HepG2 (cell line): ENCODE data around the gene RAB40C. TPM values are rescaled to one million over a fixed set of nuclear protein-coding genes. Genes with fewer than 3 reads are reported as not detected.

Source experiments
- CEBPZ ChIP-seq: IDR thresholded peaks from 2 replicates; pipeline ENCODE4 v1.6.1; 2012; ENCODE audit warnings: low read length, improper control_type of control experiment
- FOXC1 ChIP-seq: sonication (generic); formaldehyde crosslinking; IDR thresholded peaks from 2 replicates; pipeline ENCODE4 v1.8.0; 2022; ENCODE audit warnings: mild to moderate bottlenecking, missing genetic modification reagents, borderline replicate concordance
- HDAC1 ChIP-seq: sonication (generic); formaldehyde crosslinking; IDR thresholded peaks from 2 replicates; pipeline ENCODE4 v1.5.1; 2020; ENCODE audit warnings: mild to moderate bottlenecking, missing genetic modification reagents
- HNRNPLL ChIP-seq: fragments of 200-400 bp; formaldehyde crosslinking; IDR thresholded peaks from 2 replicates; pipeline ENCODE4 v1.6.1; 2017; ENCODE audit warnings: mild to moderate bottlenecking, low read depth, low read length; ENCODE audit not compliant: poor library complexity, severe bottlenecking
- MIXL1 ChIP-seq: IDR thresholded peaks from 2 replicates; pipeline ENCODE4 v1.6.1; 2016
- ONECUT2 ChIP-seq: sonication (generic); formaldehyde crosslinking; IDR thresholded peaks from 2 replicates; pipeline ENCODE4 v1.4.0; 2020; ENCODE audit warnings: missing genetic modification reagents
- RARA ChIP-seq: IDR thresholded peaks from 2 replicates; pipeline ENCODE4 v1.6.1; 2016; ENCODE audit warnings: missing genetic modification reagents, missing compliant biosample characterization
- SOX13 ChIP-seq, 3 experiments: fragments of 450-650 bp in 1 of 3; sonication (generic) in 1 of 3; formaldehyde crosslinking in 1 of 3; IDR thresholded peaks in 2 of 3; conservative IDR thresholded peaks in 1 of 3; 2 replicates each; pipeline versions ENCODE4 v1.5.0 to v1.6.1; 2016 to 2020; ENCODE audit warnings: antibody characterized with exemption in 1 of 3, mild to moderate bottlenecking in 1 of 3, missing compliant biosample characterization in 1 of 3, missing genetic modification reagents in 1 of 3, moderate library complexity in 1 of 3
- TBL1XR1 ChIP-seq: fragments of 150-350 bp; IDR thresholded peaks from 2 replicates; pipeline ENCODE4 v1.6.1; 2014; ENCODE audit warnings: borderline replicate concordance, low read length; ENCODE audit not compliant: partially characterized antibody
- TGIF2 ChIP-seq: IDR thresholded peaks from 2 replicates; pipeline ENCODE4 v1.6.1; 2016; ENCODE audit warnings: control low read depth, missing compliant biosample characterization
- ZC3H13 ChIP-seq: sonication (generic); formaldehyde crosslinking; IDR thresholded peaks from 2 replicates; pipeline ENCODE4 v1.8.1; 2023; ENCODE audit warnings: mild to moderate bottlenecking, missing genetic modification reagents, moderate library complexity
- ZNF564 ChIP-seq: sonication (generic); formaldehyde crosslinking; IDR thresholded peaks from 2 replicates; pipeline ENCODE4 v1.8.1; 2023; ENCODE audit warnings: mild to moderate bottlenecking, missing genetic modification reagents
- ZNF589 ChIP-seq: sonication (generic); formaldehyde crosslinking; conservative IDR thresholded peaks from 2 replicates; pipeline ENCODE4 v1.8.0; 2022; ENCODE audit warnings: mild to moderate bottlenecking, moderate library complexity, missing genetic modification reagents
- ZNF672 ChIP-seq: sonication (generic); formaldehyde crosslinking; IDR thresholded peaks from 2 replicates; pipeline ENCODE4 v1.8.1; 2022; ENCODE audit warnings: missing genetic modification reagents
- ZSCAN22 ChIP-seq: sonication (generic); formaldehyde crosslinking; IDR thresholded peaks from 2 replicates; pipeline ENCODE4 v1.4.0; 2020; ENCODE audit warnings: mild to moderate bottlenecking, missing genetic modification reagents
- ZZZ3 ChIP-seq: sonication (generic); formaldehyde crosslinking; IDR thresholded peaks from 2 replicates; pipeline ENCODE4 v1.4.0; 2020; ENCODE audit warnings: missing genetic modification reagents, mild to moderate bottlenecking, borderline replicate concordance
- polyA plus RNA-seq, 8 experiments: library from polyadenylated mRNA; depleted of rRNA in 3 of 8; stranded (reverse) in 7 of 8; unstranded in 1 of 8; fragments of >200 nt; fragmentation: Illumina TruSeq in 4 of 8; extraction: Trizol in 4 of 8; gene quantifications; 2 replicates each; pipeline versions ENCODE4 v1.2.1 to v1.2.3, GENCODE V29; 2011 to 2016; ENCODE audit warnings: low read depth in 4 of 8, missing spikeins in 1 of 8, mixed read lengths in 1 of 8; ENCODE audit not compliant: insufficient read depth in 1 of 8
- total RNA-seq, 5 experiments: library from RNA; depleted of rRNA; stranded (reverse); fragments of >200 nt; fragmentation: Illumina TruSeq; extraction: Trizol; gene quantifications; 2 replicates each; pipeline ENCODE4 v1.2.3, GENCODE V29; 2016; ENCODE audit warnings: low read depth in 1 of 5
- TF ChIP-seq, protein P1 (sequence below): sonication (generic); formaldehyde crosslinking; conservative IDR thresholded peaks from 2 replicates; pipeline ENCODE4 v1.5.0; 2020; ENCODE audit warnings: missing genetic modification reagents
- TF ChIP-seq, protein P2 (sequence below): sonication (generic); formaldehyde crosslinking; IDR thresholded peaks from 2 replicates; pipeline ENCODE4 v1.5.1; 2020; ENCODE audit warnings: mild to moderate bottlenecking, missing genetic modification reagents, borderline replicate concordance

Gene RAB40C
- total and polyA plus RNA-seq, 2 of the 13 experiments (the other 11 are each of a cell fraction or from before 2014, with no cell fraction given) = 7.7 to 11.5 TPM

- TF ChIP-seq, protein P1, sequence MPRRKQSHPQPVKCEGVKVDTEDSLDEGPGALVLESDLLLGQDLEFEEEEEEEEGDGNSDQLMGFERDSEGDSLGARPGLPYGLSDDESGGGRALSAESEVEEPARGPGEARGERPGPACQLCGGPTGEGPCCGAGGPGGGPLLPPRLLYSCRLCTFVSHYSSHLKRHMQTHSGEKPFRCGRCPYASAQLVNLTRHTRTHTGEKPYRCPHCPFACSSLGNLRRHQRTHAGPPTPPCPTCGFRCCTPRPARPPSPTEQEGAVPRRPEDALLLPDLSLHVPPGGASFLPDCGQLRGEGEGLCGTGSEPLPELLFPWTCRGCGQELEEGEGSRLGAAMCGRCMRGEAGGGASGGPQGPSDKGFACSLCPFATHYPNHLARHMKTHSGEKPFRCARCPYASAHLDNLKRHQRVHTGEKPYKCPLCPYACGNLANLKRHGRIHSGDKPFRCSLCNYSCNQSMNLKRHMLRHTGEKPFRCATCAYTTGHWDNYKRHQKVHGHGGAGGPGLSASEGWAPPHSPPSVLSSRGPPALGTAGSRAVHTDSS (CRISPR knock-in tag) = peak; percentile 46; the same call in 1 of the 2 replicates
- TF ChIP-seq ZZZ3 = peak; percentile 50; the same call in 1 of the 2 replicates
- peak; percentile 67; the same call in 1 of the 2 replicates for TF ChIP-seq ZNF564 (CRISPR knock-in tag)
- TF ChIP-seq ZNF589 (CRISPR knock-in tag) = no peak
- no peak for TF ChIP-seq SOX13 (IDR thresholded peaks at IDR 0.05)
- TF ChIP-seq SOX13 (CRISPR knock-in tag; conservative IDR thresholded peaks at IDR 0.05 in 1 of 2, IDR thresholded peaks at IDR 0.05 in 1 of 2) = 0 out of 4 replicates have a peak, but pooled peaks of 1 of the 2 experiments have one; percentile 7
- no peak for TF ChIP-seq ONECUT2 (CRISPR knock-in tag)
- TF ChIP-seq HDAC1 (CRISPR knock-in tag) = peak; percentile 59
- no peak for TF ChIP-seq ZNF672
- no peak for TF ChIP-seq ZSCAN22 (CRISPR knock-in tag)
- TF ChIP-seq TBL1XR1 = no peak
- TF ChIP-seq CEBPZ = no peak; the same call in 1 of the 2 replicates
- TF ChIP-seq, protein P2, sequence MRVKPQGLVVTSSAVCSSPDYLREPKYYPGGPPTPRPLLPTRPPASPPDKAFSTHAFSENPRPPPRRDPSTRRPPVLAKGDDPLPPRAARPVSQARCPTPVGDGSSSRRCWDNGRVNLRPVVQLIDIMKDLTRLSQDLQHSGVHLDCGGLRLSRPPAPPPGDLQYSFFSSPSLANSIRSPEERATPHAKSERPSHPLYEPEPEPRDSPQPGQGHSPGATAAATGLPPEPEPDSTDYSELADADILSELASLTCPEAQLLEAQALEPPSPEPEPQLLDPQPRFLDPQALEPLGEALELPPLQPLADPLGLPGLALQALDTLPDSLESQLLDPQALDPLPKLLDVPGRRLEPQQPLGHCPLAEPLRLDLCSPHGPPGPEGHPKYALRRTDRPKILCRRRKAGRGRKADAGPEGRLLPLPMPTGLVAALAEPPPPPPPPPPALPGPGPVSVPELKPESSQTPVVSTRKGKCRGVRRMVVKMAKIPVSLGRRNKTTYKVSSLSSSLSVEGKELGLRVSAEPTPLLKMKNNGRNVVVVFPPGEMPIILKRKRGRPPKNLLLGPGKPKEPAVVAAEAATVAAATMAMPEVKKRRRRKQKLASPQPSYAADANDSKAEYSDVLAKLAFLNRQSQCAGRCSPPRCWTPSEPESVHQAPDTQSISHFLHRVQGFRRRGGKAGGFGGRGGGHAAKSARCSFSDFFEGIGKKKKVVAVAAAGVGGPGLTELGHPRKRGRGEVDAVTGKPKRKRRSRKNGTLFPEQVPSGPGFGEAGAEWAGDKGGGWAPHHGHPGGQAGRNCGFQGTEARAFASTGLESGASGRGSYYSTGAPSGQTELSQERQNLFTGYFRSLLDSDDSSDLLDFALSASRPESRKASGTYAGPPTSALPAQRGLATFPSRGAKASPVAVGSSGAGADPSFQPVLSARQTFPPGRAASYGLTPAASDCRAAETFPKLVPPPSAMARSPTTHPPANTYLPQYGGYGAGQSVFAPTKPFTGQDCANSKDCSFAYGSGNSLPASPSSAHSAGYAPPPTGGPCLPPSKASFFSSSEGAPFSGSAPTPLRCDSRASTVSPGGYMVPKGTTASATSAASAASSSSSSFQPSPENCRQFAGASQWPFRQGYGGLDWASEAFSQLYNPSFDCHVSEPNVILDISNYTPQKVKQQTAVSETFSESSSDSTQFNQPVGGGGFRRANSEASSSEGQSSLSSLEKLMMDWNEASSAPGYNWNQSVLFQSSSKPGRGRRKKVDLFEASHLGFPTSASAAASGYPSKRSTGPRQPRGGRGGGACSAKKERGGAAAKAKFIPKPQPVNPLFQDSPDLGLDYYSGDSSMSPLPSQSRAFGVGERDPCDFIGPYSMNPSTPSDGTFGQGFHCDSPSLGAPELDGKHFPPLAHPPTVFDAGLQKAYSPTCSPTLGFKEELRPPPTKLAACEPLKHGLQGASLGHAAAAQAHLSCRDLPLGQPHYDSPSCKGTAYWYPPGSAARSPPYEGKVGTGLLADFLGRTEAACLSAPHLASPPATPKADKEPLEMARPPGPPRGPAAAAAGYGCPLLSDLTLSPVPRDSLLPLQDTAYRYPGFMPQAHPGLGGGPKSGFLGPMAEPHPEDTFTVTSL (CRISPR knock-in tag) = no peak
- TF ChIP-seq HNRNPLL = peak; percentile 37
- TF ChIP-seq RARA (CRISPR knock-in tag) = no peak
- TF ChIP-seq FOXC1 (CRISPR knock-in tag) = no peak
- TF ChIP-seq TGIF2 (CRISPR knock-in tag) = no peak
- no peak; the same call in 1 of the 2 replicates for TF ChIP-seq ZC3H13 (CRISPR knock-in tag)
- no peak for TF ChIP-seq MIXL1
These were observed 793 bp upstream of the RAB40C start (continued) for GRCh38 chr16:588889-589657.
